IPS-20b (cell line): ENCODE data around the gene SEC23IP.

ENCODE experiments used
- H3K27ac ChIP-seq: one replicate; pipeline ENCODE4 v1.5.1; 2013; ENCODE audit warnings: low read length
- H3K27me3 ChIP-seq: 2 replicates; pipeline ENCODE4 v1.6.1; 2013; ENCODE audit warnings: mild to moderate bottlenecking, low read length, inconsistent platforms; ENCODE audit not compliant: insufficient read depth
- H3K36me3 ChIP-seq: 2 replicates; pipeline ENCODE4 v1.6.1; 2013; ENCODE audit warnings: low read depth, mild to moderate bottlenecking, inconsistent platforms, low read length, moderate library complexity; ENCODE audit not compliant: insufficient read depth
- H3K4me1 ChIP-seq: 2 replicates; pipeline ENCODE4 v1.6.1; 2013; ENCODE audit warnings: mild to moderate bottlenecking, control low read depth, inconsistent platforms, low read length, moderate library complexity; ENCODE audit not compliant: insufficient read depth
- H3K4me3 ChIP-seq: 2 replicates; pipeline ENCODE4 v1.5.1; 2013; ENCODE audit warnings: mild to moderate bottlenecking, low read length, inconsistent platforms
- H3K9ac ChIP-seq: 2 replicates; pipeline ENCODE4 v1.6.1; 2013; ENCODE audit warnings: low read depth, mild to moderate bottlenecking, inconsistent platforms, low read length, moderate library complexity
- H3K9me3 ChIP-seq: 2 replicates; pipeline ENCODE4 v1.6.1; 2013; ENCODE audit warnings: mild to moderate bottlenecking, low read depth, low read length, inconsistent platforms; ENCODE audit not compliant: insufficient read depth

The SEC23IP gene

GRCh38 chr10:119991816-119992215 lies 99.3 kb downstream of the SEC23IP start:
- no peak overlapping the region for H3K9ac ChIP-seq
- no peak overlapping the region for H3K4me3 ChIP-seq
- no peaks in the 10 kb centered on the region for H3K4me1 ChIP-seq
- no peaks in the 10 kb centered on the region for H3K9me3 ChIP-seq
- H3K36me3 ChIP-seq: no peaks in the 10 kb centered on the region
- no peak overlapping the region for H3K27ac ChIP-seq
- H3K27me3 ChIP-seq: no peaks in the 10 kb centered on the region
